Measurements from ENCODE around the gene MMS19.

MMS19 gene

DNA sequence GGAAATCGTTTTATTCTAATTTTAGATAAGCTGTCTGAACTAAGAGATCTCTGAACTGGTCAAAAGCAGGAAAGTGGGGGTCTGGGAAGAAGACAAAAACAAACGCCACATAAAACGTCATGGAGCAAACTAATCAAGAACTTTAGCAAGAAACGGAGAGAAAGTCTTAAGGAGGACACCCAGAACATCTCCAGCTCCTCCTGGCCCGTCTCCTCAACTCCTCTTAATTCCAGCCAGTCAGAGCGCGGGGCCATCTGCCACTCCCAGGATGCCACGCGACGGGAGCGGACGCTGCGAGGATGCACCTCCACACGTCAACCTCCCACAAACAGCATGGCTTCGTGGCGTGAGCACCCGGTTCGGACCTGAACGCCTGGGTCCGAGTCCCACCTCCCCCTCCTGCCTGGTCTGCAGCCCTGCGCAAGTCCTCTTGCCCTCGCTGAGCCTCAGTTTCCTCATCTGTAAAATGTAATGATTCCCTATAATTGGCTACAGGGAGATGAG lies 598 bp downstream of the MMS19 start:
- TF ChIP-seq FOXP2 (optimal IDR thresholded peaks at IDR 0.05; ENCODE audit: borderline replicate concordance, extremely low read depth, extremely low read length, insufficient read depth): peak; percentile 85
- no peak for TF ChIP-seq SIN3A (IDR thresholded peaks at IDR 0.05; ENCODE audit: borderline replicate concordance, insufficient read depth, low read length)
- TF ChIP-seq POLR2AphosphoS5 (IDR thresholded peaks at IDR 0.05; ENCODE audit: low read depth, low read length): peak; percentile 60; the same call in 1 of the 2 replicates
- TF ChIP-seq, protein P1, sequence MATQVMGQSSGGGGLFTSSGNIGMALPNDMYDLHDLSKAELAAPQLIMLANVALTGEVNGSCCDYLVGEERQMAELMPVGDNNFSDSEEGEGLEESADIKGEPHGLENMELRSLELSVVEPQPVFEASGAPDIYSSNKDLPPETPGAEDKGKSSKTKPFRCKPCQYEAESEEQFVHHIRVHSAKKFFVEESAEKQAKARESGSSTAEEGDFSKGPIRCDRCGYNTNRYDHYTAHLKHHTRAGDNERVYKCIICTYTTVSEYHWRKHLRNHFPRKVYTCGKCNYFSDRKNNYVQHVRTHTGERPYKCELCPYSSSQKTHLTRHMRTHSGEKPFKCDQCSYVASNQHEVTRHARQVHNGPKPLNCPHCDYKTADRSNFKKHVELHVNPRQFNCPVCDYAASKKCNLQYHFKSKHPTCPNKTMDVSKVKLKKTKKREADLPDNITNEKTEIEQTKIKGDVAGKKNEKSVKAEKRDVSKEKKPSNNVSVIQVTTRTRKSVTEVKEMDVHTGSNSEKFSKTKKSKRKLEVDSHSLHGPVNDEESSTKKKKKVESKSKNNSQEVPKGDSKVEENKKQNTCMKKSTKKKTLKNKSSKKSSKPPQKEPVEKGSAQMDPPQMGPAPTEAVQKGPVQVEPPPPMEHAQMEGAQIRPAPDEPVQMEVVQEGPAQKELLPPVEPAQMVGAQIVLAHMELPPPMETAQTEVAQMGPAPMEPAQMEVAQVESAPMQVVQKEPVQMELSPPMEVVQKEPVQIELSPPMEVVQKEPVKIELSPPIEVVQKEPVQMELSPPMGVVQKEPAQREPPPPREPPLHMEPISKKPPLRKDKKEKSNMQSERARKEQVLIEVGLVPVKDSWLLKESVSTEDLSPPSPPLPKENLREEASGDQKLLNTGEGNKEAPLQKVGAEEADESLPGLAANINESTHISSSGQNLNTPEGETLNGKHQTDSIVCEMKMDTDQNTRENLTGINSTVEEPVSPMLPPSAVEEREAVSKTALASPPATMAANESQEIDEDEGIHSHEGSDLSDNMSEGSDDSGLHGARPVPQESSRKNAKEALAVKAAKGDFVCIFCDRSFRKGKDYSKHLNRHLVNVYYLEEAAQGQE (IDR thresholded peaks at IDR 0.05; ENCODE audit: insufficient read depth in 1 of 2, low read depth in 2 of 2, low read length in 2 of 2): no peak
- peak; percentile 50; the same call in 1 of the 2 replicates for TF ChIP-seq TAF1 (IDR thresholded peaks at IDR 0.05; ENCODE audit: borderline replicate concordance, insufficient read depth, low read length)

DNA sequence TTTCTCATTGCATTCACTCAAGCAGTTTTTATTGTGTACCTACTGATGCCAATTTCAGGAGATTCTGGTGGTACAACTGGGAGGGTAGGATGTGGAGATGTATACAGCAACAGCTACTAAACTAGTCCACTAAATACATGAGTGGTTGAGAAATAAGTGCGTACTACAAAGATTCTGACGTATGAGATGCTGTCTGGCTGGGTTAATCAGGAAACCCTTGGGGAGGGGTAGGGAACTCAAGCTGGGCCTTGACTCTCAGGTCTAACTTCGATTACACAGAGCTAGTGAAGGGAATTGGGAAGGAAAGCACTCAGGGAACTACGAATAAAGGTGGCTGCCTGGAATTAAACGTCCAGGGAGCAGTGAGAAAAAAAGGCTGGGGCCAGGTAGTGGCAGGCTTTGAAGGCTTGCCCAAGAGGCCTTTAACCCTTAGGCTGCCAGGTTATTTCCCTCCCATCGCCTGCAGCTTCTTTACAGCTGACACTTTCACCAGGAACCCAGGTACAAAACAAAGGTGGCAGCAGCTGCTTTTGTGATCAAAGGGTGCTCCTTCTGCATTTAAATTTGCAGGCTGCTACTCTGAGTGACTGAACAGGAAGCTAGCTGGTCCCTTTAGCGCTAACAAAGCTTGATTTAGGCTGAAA lies 3.2 kb downstream of the MMS19 start:
- TF ChIP-seq SIN3A (IDR thresholded peaks at IDR 0.05; ENCODE audit: borderline replicate concordance, insufficient read depth, low read length) (no peak), TAF1 (IDR thresholded peaks at IDR 0.05; ENCODE audit: borderline replicate concordance, insufficient read depth, low read length) (no peak), POLR2AphosphoS5 (IDR thresholded peaks at IDR 0.05; ENCODE audit: low read depth, low read length) (no peak), FOXP2 (optimal IDR thresholded peaks at IDR 0.05; ENCODE audit: borderline replicate concordance, extremely low read depth, extremely low read length, insufficient read depth) (no peak)
- TF ChIP-seq, protein P1 (IDR thresholded peaks at IDR 0.05; ENCODE audit: insufficient read depth in 1 of 2, low read depth in 2 of 2, low read length in 2 of 2): no peak

DNA sequence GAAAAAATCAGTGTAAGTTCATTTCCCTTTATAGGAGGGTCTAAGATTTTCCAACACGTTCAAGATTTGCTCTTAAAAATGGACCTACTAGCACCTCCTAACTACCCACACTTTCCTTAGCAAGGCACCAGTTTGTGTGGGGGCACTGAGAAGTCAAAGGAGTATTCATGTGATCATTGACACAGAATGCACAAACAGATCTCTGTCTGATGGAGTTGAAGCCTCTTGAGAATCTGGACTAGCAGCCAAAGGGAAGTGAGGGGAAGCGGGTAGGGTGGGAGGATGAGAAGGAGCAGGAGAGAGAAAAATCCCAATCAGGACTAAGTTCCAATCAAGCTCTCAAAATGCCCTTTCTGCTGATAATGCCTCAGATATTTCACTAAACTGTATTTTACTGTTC lies 4.1 kb downstream of the MMS19 start:
- TF ChIP-seq POLR2AphosphoS5 (IDR thresholded peaks at IDR 0.05; ENCODE audit: low read depth, low read length): no peak
- TF ChIP-seq SIN3A (IDR thresholded peaks at IDR 0.05; ENCODE audit: borderline replicate concordance, insufficient read depth, low read length): no peak
- TF ChIP-seq, protein P1 (IDR thresholded peaks at IDR 0.05; ENCODE audit: insufficient read depth in 1 of 2, low read depth in 2 of 2, low read length in 2 of 2): no peak
- TF ChIP-seq TAF1 (IDR thresholded peaks at IDR 0.05; ENCODE audit: borderline replicate concordance, insufficient read depth, low read length): no peak

DNA sequence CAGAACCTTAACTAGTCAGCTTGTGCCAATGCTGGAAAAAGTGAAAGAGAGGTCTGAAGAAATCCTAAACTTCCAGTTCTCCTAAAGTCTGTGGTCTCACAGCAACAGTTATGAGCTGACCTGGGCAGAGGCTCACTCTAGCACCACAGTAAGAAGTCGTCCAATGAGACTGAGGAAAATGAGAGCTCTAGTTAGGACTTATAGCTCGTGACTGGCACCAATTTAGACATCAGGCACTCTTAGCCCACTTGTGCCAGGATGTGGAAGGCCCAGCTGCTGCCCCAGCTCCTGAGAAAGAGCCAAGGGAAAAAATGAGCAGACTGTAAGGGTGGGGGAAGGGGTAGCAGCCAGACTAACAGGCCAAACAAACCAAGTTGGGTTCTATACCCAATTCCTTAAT lies 7.6 kb downstream of the MMS19 start:
- TF ChIP-seq POLR2AphosphoS5 (IDR thresholded peaks at IDR 0.05; ENCODE audit: low read depth, low read length) (no peak), TAF1 (IDR thresholded peaks at IDR 0.05; ENCODE audit: borderline replicate concordance, insufficient read depth, low read length) (no peak), FOXP2 (optimal IDR thresholded peaks at IDR 0.05; ENCODE audit: borderline replicate concordance, extremely low read depth, extremely low read length, insufficient read depth) (no peak)
- TF ChIP-seq, protein P1 (IDR thresholded peaks at IDR 0.05; ENCODE audit: insufficient read depth in 1 of 2, low read depth in 2 of 2, low read length in 2 of 2): no peak

All from PFSK-1 (cell line).